Stimulated activated CD8-positive, alpha-beta memory T cell treated with anti-CD3 and anti-CD28 coated beads, Interleukin-15, amount 100 ng/mL, for 1 hour (primary cell): ENCODE measurements around the gene HPS3.
"Not testable (repeated sequence)": the region's sequence is repeated elsewhere in the genome, so short reads cannot be mapped to it uniquely, and the experiment has no call there.

Experiments
- DNase-seq: peaks from one replicate; pipeline ENCODE4 v3.0.0-alpha.2; 2020; ENCODE audit warnings: low read depth

HPS3 gene

DNA sequence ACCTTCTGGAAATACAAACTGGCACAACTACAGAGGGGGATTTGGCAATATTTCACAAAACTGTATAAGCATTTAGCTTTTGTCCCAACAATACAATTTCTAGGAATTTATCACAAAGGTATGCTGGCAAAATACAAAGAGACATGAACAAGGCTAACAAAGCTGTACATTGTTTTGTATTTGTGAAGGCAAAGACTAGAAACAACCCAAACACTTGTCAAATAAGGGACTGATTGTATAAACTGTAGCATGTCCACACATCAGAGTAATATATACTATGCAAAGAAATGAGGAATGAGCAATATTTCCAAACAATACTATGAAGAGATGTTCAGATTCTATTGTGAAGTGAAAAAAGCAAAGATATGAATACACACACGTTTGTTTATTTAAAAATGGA lies 65.8 kb downstream of the HPS3 start:
- no peak for DNase-seq

DNA sequence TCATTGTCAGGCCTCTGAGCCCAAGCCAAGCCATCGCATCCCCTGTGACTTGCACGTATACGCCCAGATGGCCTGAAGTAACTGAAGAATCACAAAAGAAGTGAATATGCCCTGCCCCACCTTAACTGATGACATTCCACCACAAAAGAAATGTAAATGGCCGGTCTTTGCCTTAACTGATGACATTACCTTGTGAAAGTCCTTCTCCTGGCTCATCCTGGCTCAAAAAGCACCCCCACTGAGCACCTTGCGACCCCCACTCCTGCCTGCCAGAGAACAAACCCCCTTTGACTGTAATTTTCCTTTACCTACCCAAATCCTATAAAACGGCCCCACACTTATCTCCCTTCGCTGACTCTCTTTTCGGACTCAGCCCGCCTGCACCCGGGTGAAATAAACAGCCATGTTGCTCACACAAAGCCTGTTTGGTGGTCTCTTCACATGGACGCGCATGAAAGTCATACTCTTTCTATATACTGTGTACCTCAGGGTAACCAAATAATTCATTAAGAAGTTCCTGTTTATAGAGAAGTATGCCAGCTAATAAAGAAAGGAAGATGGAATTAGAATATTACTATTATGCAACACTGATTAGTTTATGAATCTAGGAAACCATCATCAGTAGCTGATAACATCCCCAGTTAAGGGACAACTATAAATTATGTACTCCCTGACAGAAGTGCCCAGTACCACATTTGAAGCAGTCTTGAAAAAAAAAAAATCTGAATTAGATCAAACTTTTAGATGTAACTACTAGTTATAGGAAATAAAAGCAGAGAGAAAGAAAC lies 67.6 kb downstream of the HPS3 start:
- DNase-seq, result not testable (repeated sequence)

DNA sequence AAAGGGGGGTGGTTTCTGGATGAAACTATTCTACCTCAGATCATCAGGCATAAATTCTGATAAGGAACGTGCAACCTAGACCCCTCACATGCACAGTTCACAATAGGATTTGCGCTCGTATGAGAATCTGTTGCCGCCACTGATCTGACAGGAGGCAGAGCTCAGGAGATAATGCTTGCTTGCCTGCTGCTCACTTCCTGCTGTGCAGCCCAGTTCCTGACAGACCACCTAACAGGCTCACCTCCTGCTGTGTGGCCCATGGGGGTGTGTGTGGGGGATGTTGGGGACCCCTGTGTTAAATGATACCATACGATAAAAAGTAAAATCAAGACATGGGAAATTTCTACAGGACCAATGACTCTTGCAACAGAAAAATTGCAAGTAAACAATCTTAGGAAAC lies 68.2 kb downstream of the HPS3 start:
- no peak for DNase-seq

DNA sequence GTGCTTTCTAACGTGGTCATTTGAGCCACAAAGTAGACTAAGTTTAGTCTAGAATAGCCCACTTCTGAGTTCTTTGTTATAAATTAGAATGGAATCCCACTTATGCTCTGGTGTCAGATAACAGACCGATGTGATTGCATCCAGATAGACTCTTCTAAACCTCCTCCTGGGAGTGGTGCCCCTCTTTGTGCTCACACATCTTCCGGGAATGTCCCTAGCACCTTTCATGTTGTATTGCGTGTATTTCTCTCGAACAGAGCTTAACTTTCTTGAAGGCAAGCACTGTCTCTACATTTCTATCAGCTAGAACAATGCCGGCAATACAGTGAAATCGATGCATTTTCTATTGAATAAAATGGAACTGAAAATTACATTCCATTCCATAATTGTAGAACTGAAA lies 69.2 kb downstream of the HPS3 start:
- DNase-seq, result no peak

DNA sequence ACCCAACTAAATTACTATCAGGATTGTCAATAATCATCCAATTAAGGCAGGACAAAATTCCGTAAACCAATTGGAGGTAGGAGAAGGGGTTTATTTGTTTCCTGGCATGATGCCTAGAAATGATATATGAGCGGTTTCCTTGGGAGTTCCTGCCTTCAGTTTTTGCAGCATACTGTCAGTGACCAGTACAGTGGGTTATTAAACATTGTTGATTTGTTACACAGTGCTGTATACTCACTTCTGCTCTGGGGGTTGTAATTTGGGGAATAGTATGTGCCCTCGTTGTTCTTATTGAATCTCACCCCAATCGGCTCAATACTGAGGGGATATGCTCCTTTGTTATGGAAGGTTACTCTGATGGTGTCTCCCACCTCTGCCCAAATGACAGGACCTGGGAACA lies 70.0 kb downstream of the HPS3 start:
- DNase-seq, result no peak

DNA sequence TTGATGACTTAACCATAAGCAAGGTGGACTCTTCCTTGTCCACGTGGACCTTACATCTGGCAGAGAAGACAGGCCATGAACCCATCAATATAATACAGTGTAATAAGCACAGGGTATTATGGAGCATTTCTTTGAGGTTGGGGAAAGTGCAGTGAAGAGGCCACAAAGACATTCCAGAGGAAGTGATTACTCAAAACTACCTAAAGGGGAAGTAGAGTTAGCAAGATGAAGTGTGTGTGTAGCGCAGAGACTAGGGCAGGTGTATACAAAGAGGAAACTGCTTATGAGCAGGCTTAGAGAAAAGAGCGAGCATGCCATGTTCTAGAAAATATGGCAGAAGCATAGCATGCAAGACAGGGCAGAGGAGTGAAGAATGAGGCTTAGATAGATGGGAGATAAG lies 74.3 kb downstream of the HPS3 start:
- no peak for DNase-seq

DNA sequence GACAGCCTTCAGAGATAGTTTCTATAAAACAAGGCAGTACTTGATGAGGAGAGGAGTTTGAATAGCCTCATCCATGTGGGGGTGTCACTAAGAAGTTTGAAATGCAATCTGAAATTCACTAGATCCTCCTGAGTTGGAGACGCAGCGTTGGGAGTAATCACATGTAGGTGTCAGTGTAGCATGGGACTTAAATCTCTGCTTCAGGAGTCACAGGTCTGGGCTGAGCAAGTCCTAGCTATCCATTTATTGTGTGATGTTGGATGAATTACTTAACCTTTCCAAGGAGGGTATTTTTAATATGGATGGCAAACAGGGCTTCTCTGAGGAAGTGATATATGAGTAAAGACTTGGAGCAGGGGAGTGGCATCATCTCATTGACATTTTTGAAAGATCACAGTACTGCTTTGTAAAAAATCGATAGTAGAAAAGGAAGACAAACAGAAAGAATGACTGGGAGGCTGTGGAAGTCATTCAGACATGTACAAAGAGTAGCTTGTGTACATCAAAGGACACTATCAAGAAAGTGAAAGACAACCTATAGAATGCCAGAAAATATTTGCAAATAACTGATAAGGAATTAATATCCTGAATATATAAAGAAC lies 75.1 kb downstream of the HPS3 start:
- no peak for DNase-seq

DNA sequence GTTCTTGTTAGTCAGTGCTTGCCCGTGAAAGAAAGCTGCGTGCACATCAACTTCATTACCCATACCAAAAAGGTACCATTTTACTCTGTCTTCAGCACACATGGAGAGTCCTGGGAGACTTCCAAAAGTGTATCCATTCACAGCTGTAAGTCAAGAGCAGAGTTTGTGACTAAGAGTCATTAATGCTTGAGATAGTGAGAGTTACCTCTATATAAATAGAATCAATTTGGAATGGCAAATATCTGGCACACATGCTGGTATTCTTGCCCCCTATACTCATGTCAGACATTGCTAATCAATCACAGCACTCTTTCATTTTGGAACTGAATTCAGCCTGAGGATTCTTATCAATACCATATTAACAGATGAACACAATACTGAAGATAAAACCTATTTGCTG lies 78.0 kb downstream of the HPS3 start:
- no peak for DNase-seq

DNA sequence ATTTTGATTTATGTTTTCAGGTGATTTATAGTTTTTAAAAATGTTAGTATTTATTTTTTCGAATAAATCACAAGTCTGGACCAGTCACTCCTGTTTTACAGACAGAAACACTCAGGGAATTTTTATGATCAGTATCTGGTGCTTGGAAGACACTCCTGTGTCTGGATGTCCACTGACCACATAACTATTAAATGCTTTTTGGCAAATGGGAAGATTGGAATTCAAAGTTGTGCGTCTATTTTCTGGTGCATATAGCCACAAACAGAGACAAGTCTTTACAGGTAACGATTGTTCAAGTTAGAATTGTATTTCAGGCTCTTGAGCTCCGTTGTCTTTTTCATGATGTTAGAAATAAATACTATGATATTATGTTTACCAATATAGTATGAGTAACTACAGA lies 80.0 kb downstream of the HPS3 start:
- no peak for DNase-seq

DNA sequence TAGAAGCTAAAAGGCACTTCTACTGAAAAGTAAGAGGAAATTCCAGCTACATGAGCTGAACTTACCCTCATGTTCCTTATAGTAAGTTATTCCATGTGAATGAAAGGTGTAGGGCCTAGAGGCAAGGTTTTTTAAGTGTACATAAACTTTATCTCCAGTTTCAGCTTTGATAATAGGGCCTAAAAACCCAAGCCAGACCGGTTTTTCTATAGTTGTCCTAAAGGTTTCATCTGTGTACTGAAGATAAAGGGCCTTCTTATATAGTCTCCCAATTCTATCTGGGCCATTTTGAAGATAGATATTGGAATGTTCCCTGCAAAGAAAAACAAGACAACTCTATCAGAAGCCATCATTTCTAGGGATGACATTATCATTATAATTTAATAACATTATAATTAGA lies 82.9 kb downstream of the HPS3 start:
- DNase-seq, result no peak

DNA sequence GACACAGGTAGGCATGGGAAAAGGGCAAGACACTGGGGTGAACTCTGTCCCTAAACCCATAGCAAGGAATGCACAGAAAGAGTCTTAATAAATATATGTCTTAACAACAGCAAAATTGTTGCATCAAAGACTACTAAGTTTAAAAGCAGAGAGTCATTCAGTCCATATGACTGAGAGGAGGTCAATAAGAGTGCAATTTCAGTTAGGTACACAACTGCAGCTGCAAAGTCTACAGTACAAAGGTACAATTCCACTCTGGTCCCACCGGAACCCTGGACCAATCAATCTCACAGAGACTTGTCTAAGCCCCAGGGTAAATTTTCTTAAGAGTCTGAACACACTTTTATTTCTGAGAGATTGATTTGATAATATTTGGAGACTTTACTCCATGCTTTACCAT lies 85.3 kb downstream of the HPS3 start:
- no peak for DNase-seq

DNA sequence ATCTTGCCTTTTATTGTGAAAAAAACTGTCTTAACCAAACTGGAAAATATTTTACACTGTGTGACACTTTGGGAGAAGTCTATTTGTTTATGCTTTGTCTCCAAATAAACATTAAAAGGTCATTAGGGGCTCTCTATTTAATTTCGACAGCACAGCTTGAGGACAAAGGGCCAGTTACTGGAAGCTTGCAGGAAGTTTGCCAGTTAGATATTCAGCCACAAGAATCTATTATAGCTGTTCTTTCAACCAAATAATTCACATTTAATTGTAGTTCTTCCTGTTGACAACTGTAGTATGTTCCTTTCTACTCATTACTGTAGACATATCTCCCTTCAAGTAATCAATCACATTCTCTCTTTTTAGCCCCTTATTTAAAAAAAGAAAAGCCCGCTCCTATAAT lies 86.1 kb downstream of the HPS3 start:
- DNase-seq, result no peak

DNA sequence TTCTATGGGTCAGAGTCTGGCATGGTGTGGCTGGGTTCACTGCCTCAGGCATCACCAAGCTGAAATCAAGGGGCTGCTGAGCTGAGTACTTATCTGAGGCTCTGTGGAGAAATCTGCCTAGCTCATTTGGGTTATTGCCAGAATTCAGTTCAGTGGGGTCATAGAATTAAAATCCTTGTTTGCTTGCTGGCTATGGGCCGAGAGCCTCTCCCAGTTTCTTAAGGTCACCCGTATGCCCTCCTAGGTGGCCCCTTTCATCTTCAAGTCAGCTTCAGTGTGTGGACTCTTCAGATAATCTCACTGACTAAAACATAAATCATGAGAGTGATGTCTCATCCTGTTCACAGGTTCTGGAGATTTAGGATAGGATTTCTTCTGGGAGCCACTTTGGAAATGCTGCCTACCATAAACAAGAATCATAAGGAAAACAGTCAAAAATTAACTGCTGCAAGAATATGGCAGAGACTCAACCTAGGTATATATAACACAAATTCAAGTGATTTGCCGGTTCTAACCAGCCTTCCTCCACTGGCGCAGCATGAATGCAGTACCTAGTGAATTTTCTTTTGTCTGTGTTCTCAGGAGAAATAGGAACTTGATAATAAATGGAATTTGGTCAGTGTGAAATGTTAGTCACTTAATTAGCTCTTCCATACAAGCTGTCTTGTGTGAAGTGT lies 86.9 kb downstream of the HPS3 start:
- no peak for DNase-seq

DNA sequence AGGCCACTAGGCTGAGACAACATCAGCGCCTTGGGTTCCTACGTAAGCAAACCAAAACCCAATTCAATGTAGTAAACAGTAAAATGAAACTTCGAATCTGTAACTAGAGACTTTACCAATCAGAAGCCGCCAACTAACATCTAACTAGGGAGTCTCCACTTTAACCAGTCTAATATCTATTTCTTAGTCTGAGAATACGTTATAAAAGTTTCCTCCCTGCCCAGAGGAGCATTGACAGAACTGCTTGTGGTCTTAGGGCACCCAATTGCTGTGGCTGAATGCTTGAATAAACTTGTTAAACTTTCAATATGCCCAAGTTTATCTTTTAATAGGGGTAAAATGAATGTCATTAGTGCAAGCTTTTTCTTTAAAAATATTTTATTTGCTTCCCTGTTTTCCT lies 87.9 kb downstream of the HPS3 start:
- no peak for DNase-seq

DNA sequence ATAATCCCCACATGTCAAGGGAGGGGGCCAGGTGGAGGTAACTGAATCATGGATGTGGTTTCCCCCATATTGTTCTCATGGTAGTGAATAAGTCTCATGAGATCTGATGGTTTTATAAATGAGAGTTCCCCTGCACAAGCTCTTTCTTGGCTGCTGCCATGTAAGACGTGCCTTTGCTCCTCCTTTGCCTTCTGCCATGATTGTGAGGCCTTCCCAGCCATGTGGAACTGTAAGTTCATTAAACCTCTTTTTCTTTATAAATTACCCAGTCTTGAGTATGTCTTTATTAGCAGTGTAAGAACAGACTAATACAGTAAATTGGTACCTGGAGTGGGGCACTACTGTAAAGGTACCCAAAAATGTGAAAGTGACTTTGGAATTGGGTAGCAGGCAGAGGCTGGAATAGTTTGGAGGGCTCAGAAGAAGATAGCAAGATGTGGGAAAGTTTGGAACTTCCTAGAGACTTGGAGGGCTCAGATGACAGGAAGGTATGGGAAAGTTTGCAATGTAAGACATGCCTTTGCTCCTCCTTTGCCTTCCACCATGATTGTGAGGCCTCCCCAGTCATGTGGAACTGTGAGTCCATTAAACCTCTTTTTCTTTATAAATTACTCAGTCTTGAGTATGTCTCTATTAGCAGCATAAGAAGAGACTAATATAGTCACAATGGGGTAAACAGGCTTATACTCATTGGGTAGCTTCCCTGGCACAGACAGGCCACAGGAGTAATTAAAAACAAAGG lies 90.1 kb downstream of the HPS3 start:
- DNase-seq, result not testable (repeated sequence)

DNA sequence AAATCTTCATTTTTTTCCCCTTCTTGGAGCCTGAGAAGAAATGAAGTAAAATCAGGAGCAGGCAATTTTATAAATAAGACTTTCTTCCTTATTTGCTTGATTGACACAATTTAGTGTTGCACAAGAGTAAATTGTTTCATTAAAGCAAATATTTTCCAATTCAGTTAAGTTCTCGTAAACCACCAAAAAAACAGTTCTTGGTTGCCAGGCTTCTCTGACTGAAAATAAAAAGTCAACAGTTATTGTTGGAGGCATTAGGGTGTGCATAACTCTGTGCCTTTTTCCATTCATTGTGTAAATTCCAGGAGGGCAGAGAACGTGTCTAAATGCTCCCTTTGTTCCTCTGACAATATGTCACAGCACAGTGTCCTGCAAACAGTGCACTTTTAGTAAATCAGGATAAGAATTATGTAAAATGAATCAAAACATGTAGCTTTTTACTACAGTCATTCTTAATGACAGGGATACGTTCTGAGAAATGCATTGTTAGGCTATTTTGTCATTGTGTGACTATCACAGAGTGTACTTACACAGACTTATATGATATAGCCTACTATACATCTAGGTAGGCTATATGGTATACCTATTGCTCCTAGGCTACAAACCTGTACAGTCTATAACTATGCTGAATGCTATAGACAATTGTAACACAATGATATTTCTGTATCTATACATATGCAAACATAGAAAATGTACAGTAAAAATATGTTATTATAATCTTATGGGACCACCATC lies 92.5 kb downstream of the HPS3 start, which contains the start of gene CP:
TSS of gene CP (minus strand) at position 47 of the 735 bp plus-strand sequence. CDS start at position 10, 37 bp downstream.
- DNase-seq, result no peak
